SK-N-SH (cell line): Measurements from ENCODE around the gene CYP46A1. TPM values are rescaled to one million over a fixed set of nuclear protein-coding genes. Genes with fewer than 3 reads are reported as not detected.

Experiments used
- CTCF ChIA-PET: fragments of 300-600, 350-600 bp; formaldehyde crosslinking; extraction: SDS; loops from one replicate; lab custom pipeline; 2021; lab: Yijun Ruan, JAX
- POLR2A ChIA-PET: fragments of 350-600 bp; sonication (Branson Sonifier 250); formaldehyde crosslinking; extraction: SDS; loops from one replicate; lab custom pipeline; 2020; ENCODE audit warnings: antibody characterized with exemption, inconsistent platforms; lab: Yijun Ruan, JAX
- DNase-seq: peaks from one replicate; pipeline ENCODE4 v3.0.0; 2012
- H2AFZ ChIP-seq: fragments of 200-600 bp; sonication (generic); 2 replicates; pipeline ENCODE4 v1.8.1; 2016; ENCODE audit warnings: antibody characterized with exemption, mild to moderate bottlenecking, low read depth
- H3F3A ChIP-seq: fragments of 200-600 bp; sonication (generic); replicated peaks from 2 replicates; pipeline ENCODE3; 2016; ENCODE audit warnings: antibody characterized with exemption, mild to moderate bottlenecking; ENCODE audit not compliant: insufficient read depth
- H3K27ac ChIP-seq, 2 experiments: fragments of 200-500 bp in 1 of 2; fragments of 200-600 bp in 1 of 2; sonication (Bioruptor generic) in 1 of 2; sonication (generic), shearing (Covaris generic) in 1 of 2; 2 replicates each; pipeline versions ENCODE4 v1.5.1 to v1.6.1; 2014 to 2016; ENCODE audit warnings: low read depth in 2 of 2, inconsistent platforms in 1 of 2, low read length in 1 of 2, mild to moderate bottlenecking in 1 of 2, mixed read lengths in 1 of 2
- H3K27me3 ChIP-seq: fragments of 200-600 bp; sonication (generic), shearing (Covaris generic); 2 replicates; pipeline ENCODE4 v1.6.1; 2016; ENCODE audit warnings: mixed run types; ENCODE audit not compliant: insufficient read depth
- H3K36me3 ChIP-seq, 2 experiments: fragments of 200-500 bp in 1 of 2; fragments of 200-600 bp in 1 of 2; sonication (Bioruptor generic) in 1 of 2; sonication (generic) in 1 of 2; replicated peaks in 1 of 2; 2 replicates each; pipeline versions ENCODE3 to v1.5.1; 2014 to 2016; ENCODE audit warnings: low read length in 1 of 2, mild to moderate bottlenecking in 1 of 2; ENCODE audit not compliant: insufficient read depth in 2 of 2, control insufficient read depth in 1 of 2
- H3K4me1 ChIP-seq, 2 experiments: fragments of 200-500 bp in 1 of 2; fragments of 200-600 bp in 1 of 2; sonication (Bioruptor generic) in 1 of 2; sonication (generic), shearing (Covaris generic) in 1 of 2; 2 replicates each; pipeline versions ENCODE4 v1.5.1 to v1.6.1; 2014 to 2016; ENCODE audit warnings: low read depth in 1 of 2, low read length in 1 of 2, mixed run types in 1 of 2; ENCODE audit not compliant: insufficient read depth in 2 of 2, control insufficient read depth in 1 of 2
- H3K4me2 ChIP-seq: fragments of 200-600 bp; sonication (generic), shearing (Covaris generic); 2 replicates; pipeline ENCODE4 v1.6.1; 2017; ENCODE audit warnings: mixed run types
- H3K4me3 ChIP-seq, 2 experiments: fragments of 200-500 bp in 1 of 2; fragments of 200-600 bp in 1 of 2; sonication (Bioruptor generic) in 1 of 2; sonication (generic), shearing (Covaris generic) in 1 of 2; 2 replicates each; pipeline versions ENCODE4 v1.5.1 to v1.8.1; 2014 to 2016; ENCODE audit warnings: low read depth in 2 of 2, inconsistent platforms in 1 of 2, low read length in 1 of 2, mild to moderate bottlenecking in 1 of 2, mixed read lengths in 1 of 2, moderate library complexity in 1 of 2
- H3K79me2 ChIP-seq: fragments of 200-600 bp; sonication (generic); 2 replicates; pipeline ENCODE4 v1.8.1; 2017; ENCODE audit warnings: mild to moderate bottlenecking; ENCODE audit not compliant: insufficient read depth
- H3K9ac ChIP-seq: fragments of 200-600 bp; sonication (generic); 2 replicates; pipeline ENCODE4 v1.6.1; 2017; ENCODE audit warnings: mixed run types
- H3K9me2 ChIP-seq: fragments of 200-600 bp; sonication (generic); 2 replicates; pipeline ENCODE4 v1.6.1; 2017; ENCODE audit warnings: mixed run types
- H3K9me3 ChIP-seq: fragments of 200-600 bp; sonication (generic); 2 replicates; pipeline ENCODE4 v1.6.1; 2017; ENCODE audit warnings: mixed run types, mild to moderate bottlenecking, moderate library complexity
- H4K20me1 ChIP-seq: fragments of 200-600 bp; sonication (generic); 2 replicates; pipeline ENCODE4 v1.6.1; 2017; ENCODE audit warnings: mild to moderate bottlenecking, mixed run types; ENCODE audit not compliant: insufficient read depth
- CHD2 ChIP-seq: fragments of 150-350 bp; IDR thresholded peaks from 2 replicates; pipeline ENCODE4 v1.6.1; 2018; ENCODE audit warnings: low read length; ENCODE audit not compliant: partially characterized antibody
- CTCF ChIP-seq: fragments of 200-600 bp; sonication (generic); IDR thresholded peaks from 2 replicates; pipeline ENCODE4 v1.6.1; 2017; ENCODE audit warnings: antibody characterized with exemption, mild to moderate bottlenecking, moderate library complexity
- ELF1 ChIP-seq: IDR thresholded peaks from 2 replicates; pipeline ENCODE4 v1.4.0; 2012
- FOSL2 ChIP-seq: IDR thresholded peaks from 2 replicates; pipeline ENCODE4 v1.4.0; 2012; ENCODE audit warnings: low read depth, mild to moderate bottlenecking, moderate library complexity, borderline replicate concordance
- GABPA ChIP-seq: IDR thresholded peaks from 2 replicates; pipeline ENCODE4 v1.4.0; 2012; ENCODE audit warnings: low read depth, mild to moderate bottlenecking
- JUND ChIP-seq: IDR thresholded peaks from 2 replicates; pipeline ENCODE4 v1.4.0; 2012
- MAX ChIP-seq: IDR thresholded peaks from 2 replicates; pipeline ENCODE4 v1.4.0; 2012; ENCODE audit warnings: low read depth
- MEF2A ChIP-seq: IDR thresholded peaks from 2 replicates; pipeline ENCODE4 v1.4.0; 2012; ENCODE audit warnings: low read depth, borderline replicate concordance
- NRF1 ChIP-seq: IDR thresholded peaks from 2 replicates; pipeline ENCODE4 v1.6.1; 2012; ENCODE audit warnings: low read depth, mild to moderate bottlenecking, low read length
- PBX3 ChIP-seq: IDR thresholded peaks from 2 replicates; pipeline ENCODE4; 2012
- POLR2AphosphoS5 ChIP-seq: IDR thresholded peaks from 2 replicates; pipeline ENCODE4 v1.6.1; 2012; ENCODE audit warnings: low read depth, low read length
- REST ChIP-seq: IDR thresholded peaks from 2 replicates; pipeline ENCODE4 v1.6.1; 2012; ENCODE audit warnings: mild to moderate bottlenecking, low read depth, low read length, moderate library complexity
- RFX5 ChIP-seq: IDR thresholded peaks from 2 replicates; pipeline ENCODE4 v1.6.1; 2012; ENCODE audit warnings: mild to moderate bottlenecking, improper control_type of control experiment, low read length
- RXRA ChIP-seq: IDR thresholded peaks from 2 replicates; pipeline ENCODE4 v1.4.0; 2012; ENCODE audit warnings: low read depth, mild to moderate bottlenecking, borderline replicate concordance
- TAF1 ChIP-seq: IDR thresholded peaks from 2 replicates; pipeline ENCODE4 v1.6.1; 2012; ENCODE audit warnings: low read depth, mild to moderate bottlenecking, low read length, moderate library complexity, borderline replicate concordance
- TCF12 ChIP-seq: IDR thresholded peaks from 2 replicates; pipeline ENCODE4 v1.4.0; 2012
- TEAD4 ChIP-seq: IDR thresholded peaks from 2 replicates; pipeline ENCODE4 v1.4.0; 2012; ENCODE audit warnings: mild to moderate bottlenecking, borderline replicate concordance; ENCODE audit not compliant: insufficient read depth
- USF2 ChIP-seq: fragments of 150-350 bp; IDR thresholded peaks from 2 replicates; pipeline ENCODE4 v1.6.1; 2017; ENCODE audit warnings: antibody characterized with exemption, low read length, low read depth, borderline replicate concordance
- ZBTB33 ChIP-seq: IDR thresholded peaks from 2 replicates; pipeline ENCODE4 v1.4.0; 2012; ENCODE audit warnings: low read depth, borderline replicate concordance
- WGBS: methylation state at CpG from one replicate; pipeline ENCODE4 v1.1.6; 2017; ENCODE audit warnings: low lambda C conversion rate; 5-methylcytosine and 5-hydroxymethylcytosine counted together
- polyA plus RNA-seq, 3 experiments: library from polyadenylated mRNA; depleted of rRNA; stranded (reverse); fragments of >200 nt; gene quantifications; 2 replicates each; pipeline ENCODE4 v1.2.3, GENCODE V29; 2012

The CYP46A1 gene
- polyA plus RNA-seq, 1 of the 3 experiments (the other 2 are of a cell fraction): 0.30 TPM

GRCh38 chr14:99681101-99681831, 2.8 kb upstream of the CYP46A1 start:
- no peaks in the 10 kb centered on the region for H4K20me1 ChIP-seq
- WGBS: 48% methylated on average over 12 of the region's 12 CpGs
- H3F3A ChIP-seq: peaks cover 5% of the 10 kb centered on the region
- no peak overlapping the region for H3K4me2 ChIP-seq
- CTCF ChIA-PET: interaction anchor here (1.1 to 4.7 kb wide), 9 partner anchors 10 to 270 kb away, joined by 3 to 26 read pairs (median 3); no protein-coding TSS in a partner anchor
- no peaks in the 10 kb centered on the region for H3K36me3 ChIP-seq
- peaks cover 0 to 11% of the 10 kb centered on the region in 2 experiments; a peak in 1 of 4 replicates for H3K4me1 ChIP-seq
- no peak for TF ChIP-seq FOSL2
- no peak for TF ChIP-seq MEF2A
- TF ChIP-seq RFX5: no peak
- TF ChIP-seq ZBTB33: no peak
- TF ChIP-seq CHD2: no peak
- TF ChIP-seq POLR2AphosphoS5: no peak
- no peak for TF ChIP-seq RXRA
- no peak for TF ChIP-seq REST
- TF ChIP-seq NRF1: no peak
- TF ChIP-seq TEAD4: no peak
- TF ChIP-seq CTCF: no peak
- TF ChIP-seq USF2: no peak
- TF ChIP-seq TAF1: no peak
- TF ChIP-seq ELF1: no peak
- no peak for TF ChIP-seq PBX3
- TF ChIP-seq JUND: no peak
- no peak for TF ChIP-seq TCF12
- TF ChIP-seq GABPA: no peak
- no peak for TF ChIP-seq MAX
- DNase-seq: no peak
- POLR2A ChIA-PET: no interaction called here
- H3K27me3 ChIP-seq: no peaks in the 10 kb centered on the region; the same call in 1 of the 2 replicates
- no peaks in the 10 kb centered on the region for H3K9me3 ChIP-seq
- H3K4me3 ChIP-seq: no peak overlapping the region
- H2AFZ ChIP-seq: no peak overlapping the region
- H3K9ac ChIP-seq: no peak overlapping the region
- no peak overlapping the region for H3K27ac ChIP-seq
- no peaks in the 10 kb centered on the region for H3K9me2 ChIP-seq
- no peaks in the 10 kb centered on the region for H3K79me2 ChIP-seq
